ENCODE results near the gene ESR1. TPM values are rescaled to one million over a fixed set of nuclear protein-coding genes. Genes with fewer than 3 reads are reported as not detected.
"Not testable (repeated sequence)": the region's sequence is repeated elsewhere in the genome, so short reads cannot be mapped to it uniquely, and the experiment has no call there.

Gene ESR1
- total RNA-seq, 1 donor from 2014 or later, result 17.5 TPM

GRCh38 chr6:151882206-151882605, 74.7 kb downstream of the ESR1 start:
- POLR2A ChIA-PET, result no interaction called here
- Mint-ChIP-seq H3K4me1 (no peaks in the 10 kb centered on the region), H3K36me3 (ENCODE audit: low read depth) (no peaks in the 10 kb centered on the region), H3K27ac (no peak overlapping the region), H3K27me3 (no peaks in the 10 kb centered on the region), H3K9me3 (no peaks in the 10 kb centered on the region), H3K4me3 (no peak overlapping the region)
- intact Hi-C loops (cut with micrococcal nuclease), result no loop called here
- ATAC-seq (ENCODE audit: low read depth), result no peak
- DNase-seq, result no peak
- TF ChIP-seq, protein P1, sequence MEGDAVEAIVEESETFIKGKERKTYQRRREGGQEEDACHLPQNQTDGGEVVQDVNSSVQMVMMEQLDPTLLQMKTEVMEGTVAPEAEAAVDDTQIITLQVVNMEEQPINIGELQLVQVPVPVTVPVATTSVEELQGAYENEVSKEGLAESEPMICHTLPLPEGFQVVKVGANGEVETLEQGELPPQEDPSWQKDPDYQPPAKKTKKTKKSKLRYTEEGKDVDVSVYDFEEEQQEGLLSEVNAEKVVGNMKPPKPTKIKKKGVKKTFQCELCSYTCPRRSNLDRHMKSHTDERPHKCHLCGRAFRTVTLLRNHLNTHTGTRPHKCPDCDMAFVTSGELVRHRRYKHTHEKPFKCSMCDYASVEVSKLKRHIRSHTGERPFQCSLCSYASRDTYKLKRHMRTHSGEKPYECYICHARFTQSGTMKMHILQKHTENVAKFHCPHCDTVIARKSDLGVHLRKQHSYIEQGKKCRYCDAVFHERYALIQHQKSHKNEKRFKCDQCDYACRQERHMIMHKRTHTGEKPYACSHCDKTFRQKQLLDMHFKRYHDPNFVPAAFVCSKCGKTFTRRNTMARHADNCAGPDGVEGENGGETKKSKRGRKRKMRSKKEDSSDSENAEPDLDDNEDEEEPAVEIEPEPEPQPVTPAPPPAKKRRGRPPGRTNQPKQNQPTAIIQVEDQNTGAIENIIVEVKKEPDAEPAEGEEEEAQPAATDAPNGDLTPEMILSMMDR (IDR thresholded peaks at IDR 0.05), result no peak
- CTCF ChIA-PET, result no interaction called here

DNA sequence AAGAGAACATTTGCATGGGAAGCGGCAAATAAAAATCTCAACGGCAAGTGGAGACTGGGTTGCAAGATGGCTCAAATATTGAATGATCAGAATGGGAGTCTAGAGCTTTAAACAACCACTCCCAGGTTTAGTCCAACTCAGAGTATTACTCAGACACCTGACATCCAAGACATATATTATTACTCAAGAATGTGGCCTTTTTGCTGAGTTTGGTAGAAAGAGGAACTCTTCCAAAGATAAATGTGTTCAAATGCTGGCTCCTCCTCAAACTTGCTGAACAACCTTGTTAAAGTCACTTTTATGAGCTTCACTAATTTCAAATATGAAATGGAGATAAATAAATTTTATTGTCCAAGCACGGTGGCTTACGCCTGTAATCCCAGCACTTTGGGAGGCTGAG, 77.8 kb downstream of the ESR1 start:
- Mint-ChIP-seq H3K9me3 (peaks cover 7% of the 10 kb centered on the region), H3K27me3 (no peaks in the 10 kb centered on the region), H3K36me3 (ENCODE audit: low read depth) (no peaks in the 10 kb centered on the region), H3K27ac (no peak overlapping the region), H3K4me3 (no peak overlapping the region), H3K4me1 (no peaks in the 10 kb centered on the region)
- ChIA-PET POLR2A (no interaction called here), CTCF (no interaction called here)
- intact Hi-C loops (cut with micrococcal nuclease), result no loop called here
- DNase-seq (no peak), ATAC-seq (ENCODE audit: low read depth) (no peak)
- TF ChIP-seq, protein P1 (IDR thresholded peaks at IDR 0.05), result no peak

- Mint-ChIP-seq H3K36me3 (ENCODE audit: low read depth) (no peaks in the 10 kb centered on the region), H3K27me3 (no peaks in the 10 kb centered on the region), H3K4me3 (no peak overlapping the region), H3K4me1 (no peaks in the 10 kb centered on the region), H3K9me3 (peaks cover 14% of the 10 kb centered on the region), H3K27ac (no peak overlapping the region)
- intact Hi-C loops (cut with micrococcal nuclease), result no loop called here
- DNase-seq (no peak), ATAC-seq (ENCODE audit: low read depth) (no peak)
- TF ChIP-seq, protein P1 (IDR thresholded peaks at IDR 0.05), result no peak
- ChIA-PET CTCF (no interaction called here), POLR2A (no interaction called here)
These were observed 84.0 kb downstream of the ESR1 start for GRCh38 chr6:151891524-151891923.

DNA sequence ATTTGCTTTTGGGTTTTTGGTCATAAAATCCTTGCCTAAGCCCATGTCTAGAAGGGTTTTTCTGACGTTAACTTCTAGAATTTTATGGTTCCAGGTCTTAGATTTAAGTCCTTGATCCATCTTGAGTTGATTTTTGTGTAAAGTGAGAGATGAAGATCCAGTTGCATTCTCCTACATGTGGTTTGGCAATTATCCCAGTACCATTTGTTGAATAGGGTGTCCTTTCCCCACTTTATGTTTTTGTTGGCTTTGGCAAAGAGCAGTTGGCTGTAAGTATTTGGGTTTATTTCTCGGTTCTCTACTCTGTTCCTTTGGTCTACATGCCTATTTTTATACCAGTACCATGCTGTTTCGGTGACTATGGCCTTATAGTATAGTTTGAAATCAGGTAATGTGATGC, 86.9 kb downstream of the ESR1 start:
- H3K27me3 Mint-ChIP-seq; H3K36me3 Mint-ChIP-seq (ENCODE audit: low read depth); H3K27ac Mint-ChIP-seq; intact Hi-C loops (cut with micrococcal nuclease); H3K4me1 Mint-ChIP-seq; DNase-seq; H3K4me3 Mint-ChIP-seq; CTCF ChIA-PET; POLR2A ChIA-PET; ATAC-seq (ENCODE audit: low read depth): not testable (repeated sequence)
- peaks cover 22% of the 10 kb centered on the region for H3K9me3 Mint-ChIP-seq

DNA sequence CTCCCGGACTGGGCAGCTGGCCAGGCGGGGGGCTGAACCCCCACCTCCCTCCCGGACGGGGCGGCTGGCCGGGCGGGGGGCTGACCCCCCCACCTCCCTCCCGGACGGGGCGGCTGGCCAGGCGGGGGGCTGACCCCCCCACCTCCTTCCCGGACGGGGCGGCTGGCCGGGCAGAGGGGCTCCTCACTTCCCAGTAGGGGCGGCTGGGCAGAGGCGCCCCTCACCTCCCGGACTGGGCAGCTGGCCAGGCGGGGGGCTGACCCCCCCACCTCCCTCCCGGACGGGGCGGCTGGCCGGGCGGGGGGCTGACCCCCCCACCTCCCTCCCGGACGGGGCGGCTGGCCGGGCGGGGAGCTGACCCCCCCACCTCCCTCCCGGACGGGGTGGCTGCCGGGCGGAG, 91.7 kb downstream of the ESR1 start:
- H3K27me3 Mint-ChIP-seq; H3K4me1 Mint-ChIP-seq; POLR2A ChIA-PET; H3K4me3 Mint-ChIP-seq; H3K27ac Mint-ChIP-seq; H3K36me3 Mint-ChIP-seq (ENCODE audit: low read depth); ATAC-seq (ENCODE audit: low read depth); intact Hi-C loops (cut with micrococcal nuclease); CTCF ChIA-PET; DNase-seq: not testable (repeated sequence)
- peaks cover 17% of the 10 kb centered on the region for H3K9me3 Mint-ChIP-seq

DNA sequence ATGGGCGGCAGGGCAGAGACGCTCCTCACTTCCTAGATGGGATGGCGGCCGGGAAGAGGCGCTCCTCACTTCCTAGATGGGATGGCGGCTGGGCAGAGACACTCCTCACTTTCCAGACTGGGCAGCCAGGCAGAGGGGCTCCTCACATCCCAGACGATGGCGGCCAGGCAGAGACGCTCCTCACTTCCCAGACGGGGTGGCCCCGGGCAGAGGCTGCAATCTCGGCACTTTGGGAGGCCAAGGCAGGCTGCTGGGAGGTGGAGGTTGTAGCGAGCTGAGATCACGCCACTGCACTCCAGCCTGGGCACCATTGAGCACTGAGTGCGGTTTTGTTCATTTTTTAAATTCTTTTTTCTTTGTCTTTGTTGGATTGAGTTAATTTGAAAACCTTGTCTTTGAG, 92.3 kb downstream of the ESR1 start:
- intact Hi-C loops (cut with micrococcal nuclease), result not testable (repeated sequence)

DNA sequence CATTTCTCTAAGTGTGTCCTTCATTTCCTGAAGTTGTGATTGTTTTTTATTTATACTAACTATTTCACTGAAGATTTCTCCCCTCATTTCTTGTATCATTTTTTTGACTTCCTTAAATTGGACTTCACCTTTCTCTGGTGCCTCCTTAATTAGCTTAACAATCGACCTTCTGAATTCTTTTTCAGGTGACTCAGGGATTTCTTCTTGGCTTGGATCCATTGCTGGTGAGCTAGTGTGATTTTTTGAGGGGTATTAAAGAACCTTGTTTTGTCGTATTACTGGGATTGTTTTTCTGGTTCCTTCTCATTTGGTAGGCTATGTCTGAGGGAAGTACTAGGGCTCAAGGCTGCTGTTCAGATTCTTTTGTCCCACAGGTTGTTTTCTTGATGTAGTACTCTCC, 92.8 kb downstream of the ESR1 start:
- TF ChIP-seq, protein P1 (IDR thresholded peaks at IDR 0.05), result no peak
- Mint-ChIP-seq H3K27me3 (no peaks in the 10 kb centered on the region), H3K27ac (no peak overlapping the region), H3K4me3 (no peak overlapping the region), H3K36me3 (ENCODE audit: low read depth) (no peaks in the 10 kb centered on the region), H3K9me3 (peaks cover 16% of the 10 kb centered on the region), H3K4me1 (no peaks in the 10 kb centered on the region)
- ChIA-PET POLR2A (no interaction called here), CTCF (no interaction called here)
- DNase-seq, result no peak
- ATAC-seq (ENCODE audit: low read depth), result no peak
- intact Hi-C loops (cut with micrococcal nuclease), result no loop called here

More for the DNA sequence above, 92.3 kb downstream of the ESR1 start:
- H3K4me1 Mint-ChIP-seq; H3K4me3 Mint-ChIP-seq; H3K27me3 Mint-ChIP-seq; CTCF ChIA-PET; H3K36me3 Mint-ChIP-seq (ENCODE audit: low read depth); ATAC-seq (ENCODE audit: low read depth); H3K27ac Mint-ChIP-seq; POLR2A ChIA-PET; DNase-seq: not testable (repeated sequence)
- H3K9me3 Mint-ChIP-seq, result peaks cover 16% of the 10 kb centered on the region
